Measurements from ENCODE around the gene TIAL1.
A peak's percentile ranks its signal among the peaks of the same experiment; 100 is the strongest.
"Not testable (repeated sequence)": the region's sequence is repeated elsewhere in the genome, so short reads cannot be mapped to it uniquely, and the experiment has no call there.

Gene TIAL1, protein sequence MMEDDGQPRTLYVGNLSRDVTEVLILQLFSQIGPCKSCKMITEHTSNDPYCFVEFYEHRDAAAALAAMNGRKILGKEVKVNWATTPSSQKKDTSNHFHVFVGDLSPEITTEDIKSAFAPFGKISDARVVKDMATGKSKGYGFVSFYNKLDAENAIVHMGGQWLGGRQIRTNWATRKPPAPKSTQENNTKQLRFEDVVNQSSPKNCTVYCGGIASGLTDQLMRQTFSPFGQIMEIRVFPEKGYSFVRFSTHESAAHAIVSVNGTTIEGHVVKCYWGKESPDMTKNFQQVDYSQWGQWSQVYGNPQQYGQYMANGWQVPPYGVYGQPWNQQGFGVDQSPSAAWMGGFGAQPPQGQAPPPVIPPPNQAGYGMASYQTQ

DNA sequence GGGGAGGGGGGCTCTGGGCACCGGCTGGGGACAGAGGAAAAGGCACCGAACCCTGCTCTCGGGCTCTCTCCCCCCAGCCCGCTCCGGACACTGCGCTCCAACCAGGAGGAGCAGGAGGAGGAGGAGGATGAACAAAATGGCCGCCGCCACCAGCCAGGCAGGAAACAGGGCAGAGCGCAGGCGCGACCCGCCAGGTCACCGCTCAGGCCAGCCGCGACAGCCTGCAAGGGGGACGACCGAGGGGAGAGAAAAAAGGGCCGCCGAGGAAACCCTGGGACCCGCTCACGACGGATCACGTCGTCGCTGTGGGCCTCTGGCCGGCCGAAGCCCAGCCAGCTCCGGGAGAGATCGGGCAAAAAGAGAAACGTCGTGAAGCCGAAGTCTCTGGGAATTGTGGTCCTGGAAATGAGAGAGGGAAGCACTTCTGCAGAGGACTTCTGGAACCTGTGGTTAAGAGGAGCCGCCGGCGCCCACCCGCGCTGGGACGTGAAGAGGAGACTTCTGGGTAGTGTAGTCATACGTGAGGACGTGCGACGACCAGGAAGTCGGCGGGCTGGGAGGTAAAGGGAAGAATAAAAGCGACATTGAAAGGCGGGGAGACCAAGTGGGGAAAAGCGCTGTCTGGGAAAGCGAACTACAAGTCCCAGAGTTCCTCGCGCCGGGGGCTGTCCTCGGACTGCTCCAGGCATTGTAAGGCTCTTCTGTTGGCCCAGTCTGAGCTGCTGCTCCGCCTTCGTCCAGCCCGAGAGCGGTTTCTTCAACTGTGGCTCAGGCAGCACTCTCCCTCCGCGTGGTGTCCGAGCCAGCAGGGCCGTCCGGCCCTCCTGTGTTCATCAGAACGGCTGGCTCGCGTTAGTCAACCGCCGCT is at the start of gene TIAL1:
TIAL1 (minus strand) TSS at position 428 of the 868 bp plus-strand sequence. CDS start 499 bp downstream, outside the sequence.
- DNase-seq (ENCODE audit: low read depth), result peak; percentile 100

DNA sequence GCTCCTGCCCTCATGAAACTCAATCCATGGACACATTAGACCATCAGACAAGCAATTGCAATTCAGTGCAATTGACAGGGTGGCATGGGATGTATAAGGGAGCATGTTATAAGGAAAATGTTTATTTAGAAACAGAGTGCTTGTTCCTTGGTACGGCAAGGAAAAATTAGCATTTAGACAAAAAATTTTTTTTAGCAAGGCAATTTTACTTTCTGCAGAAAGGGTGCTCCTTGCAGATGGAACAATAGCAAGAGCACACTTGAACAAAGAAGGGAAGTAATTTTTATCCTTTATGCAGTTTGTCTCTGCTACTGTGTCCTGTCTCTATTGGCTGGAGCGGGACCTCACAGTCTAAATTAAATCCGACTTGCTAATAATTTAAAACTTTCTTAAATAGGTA is 48.2 kb upstream of the TIAL1 start:
- no peak for DNase-seq (ENCODE audit: low read depth)

DNA sequence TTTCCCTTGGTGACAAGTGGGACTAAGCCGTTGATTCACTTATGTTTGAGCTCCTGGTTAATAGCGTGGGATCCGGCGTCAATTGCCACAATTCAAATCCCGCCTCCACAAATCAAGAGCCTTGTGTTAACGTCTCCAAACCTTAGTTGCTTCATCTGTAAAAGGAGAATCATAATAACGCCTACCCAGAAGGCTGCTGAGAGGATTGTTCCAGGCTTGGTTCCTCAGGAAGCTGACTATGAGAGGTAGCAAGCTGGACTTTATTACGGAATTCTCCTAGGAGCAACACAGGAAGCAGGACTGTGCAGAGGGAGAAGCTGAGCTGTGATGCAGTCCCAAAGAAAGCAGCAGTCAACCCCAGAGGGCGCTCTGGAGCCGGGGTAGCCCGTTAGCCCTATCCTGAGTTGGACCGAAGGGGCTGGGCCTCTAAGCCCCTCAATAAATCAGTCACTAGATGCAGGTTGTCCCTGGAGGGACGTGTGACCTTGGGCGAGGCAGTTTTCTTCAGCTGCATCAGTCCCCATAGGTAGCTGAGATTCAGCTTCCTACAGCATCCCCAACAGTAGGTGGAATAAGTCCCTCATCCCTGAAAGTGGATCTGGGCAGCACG is 47.5 kb upstream of the TIAL1 start:
- DNase-seq (ENCODE audit: low read depth), result no peak

DNA sequence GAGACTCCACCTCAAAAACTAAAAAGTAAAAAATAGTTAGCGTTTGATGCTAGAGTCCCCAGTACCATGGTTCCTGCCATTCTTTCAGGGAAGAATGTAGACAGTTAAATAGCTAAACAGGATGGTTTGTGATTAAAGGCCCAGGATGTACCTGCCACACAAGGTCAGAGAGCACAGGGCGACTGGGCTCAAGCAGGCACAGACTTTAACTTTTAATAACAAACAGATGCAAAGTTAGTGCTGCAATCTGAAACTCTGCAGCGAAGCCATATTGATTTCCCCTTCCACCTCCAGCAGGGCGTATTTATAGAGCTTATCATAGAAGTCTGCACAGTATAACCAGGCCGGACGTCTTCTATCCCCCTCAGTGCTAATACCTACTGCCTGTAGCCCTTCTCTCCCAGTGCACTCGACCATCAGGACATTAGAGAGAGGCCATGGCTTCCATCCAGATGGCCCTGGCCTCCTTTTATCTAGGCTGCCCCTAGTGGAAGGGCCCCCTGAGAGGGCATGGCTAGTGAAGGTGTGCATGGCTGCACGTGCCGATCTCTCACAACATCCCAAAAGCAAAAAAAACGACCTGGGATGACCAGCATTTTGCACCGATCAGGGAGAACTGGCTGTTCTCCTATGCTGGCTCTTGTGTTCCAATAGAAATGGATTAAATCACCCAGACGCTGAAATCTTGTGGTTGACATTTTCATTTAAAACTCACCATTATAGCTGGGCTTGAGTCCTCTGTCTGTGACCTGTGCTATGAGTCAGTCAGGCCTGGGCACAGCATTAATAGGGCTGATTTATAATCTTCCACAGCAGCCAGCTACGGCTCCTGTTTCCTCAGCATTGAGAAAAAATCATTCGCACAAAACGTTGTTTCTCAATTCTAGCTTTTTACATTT is 46.8 kb upstream of the TIAL1 start:
- DNase-seq (ENCODE audit: low read depth), result peak; percentile 35

DNA sequence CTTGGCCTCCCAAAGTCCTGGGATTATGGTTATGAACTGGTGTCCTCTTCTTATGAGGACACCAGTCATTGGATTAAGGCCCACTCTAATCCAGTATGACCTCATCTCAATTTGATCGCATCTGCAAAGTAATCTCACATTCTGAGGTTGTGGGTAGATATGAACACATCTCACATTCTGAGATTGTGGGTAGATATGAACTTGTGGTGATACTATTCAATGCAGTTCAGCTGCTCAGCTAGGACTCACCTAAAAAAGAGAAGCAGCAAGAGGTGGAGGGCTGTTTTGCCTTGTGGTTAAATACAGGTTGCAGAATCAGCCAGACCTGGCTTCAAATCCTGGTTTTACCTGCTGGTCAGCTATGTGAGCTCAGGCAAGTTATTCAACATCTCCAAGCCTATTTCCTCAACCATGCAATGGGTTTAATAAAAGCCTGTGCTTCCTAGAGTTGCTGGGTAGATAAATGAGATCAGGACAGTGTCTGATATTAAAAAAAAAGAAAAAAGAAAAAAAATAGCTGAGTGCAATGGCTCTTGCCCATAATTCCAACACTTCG is 45.9 kb upstream of the TIAL1 start:
- DNase-seq (ENCODE audit: low read depth), result no peak

DNA sequence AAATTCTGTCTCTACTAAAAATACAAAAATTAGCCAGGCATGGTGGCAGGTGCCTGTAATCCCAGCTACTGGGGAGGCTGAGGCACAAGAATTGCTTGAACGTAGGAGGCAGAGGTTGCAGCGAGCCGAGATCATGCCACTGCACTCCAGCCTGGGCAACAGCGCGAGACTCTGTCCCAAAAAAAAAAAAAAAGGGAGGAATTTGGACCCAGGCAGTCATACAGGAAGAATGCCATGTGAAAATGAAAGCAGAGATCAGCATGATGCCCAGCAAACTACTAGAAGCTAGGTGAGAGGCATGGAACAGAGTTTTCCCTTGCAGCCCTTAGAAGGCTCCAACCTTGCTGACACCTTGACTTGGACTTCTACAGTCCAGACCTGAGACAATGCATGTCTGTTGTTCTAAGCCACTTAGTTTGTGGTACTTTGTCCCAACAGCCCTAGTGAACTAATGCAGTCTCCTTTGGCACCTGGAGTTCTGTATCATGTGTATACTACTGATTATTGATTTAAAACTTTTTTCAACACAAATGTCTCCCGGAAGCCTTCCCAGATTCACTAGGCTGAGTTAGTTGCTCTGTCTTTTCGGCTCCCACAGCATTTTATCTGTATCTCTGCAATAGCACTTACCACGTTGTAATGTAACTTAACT is 44.2 kb upstream of the TIAL1 start:
- no peak for DNase-seq (ENCODE audit: low read depth)

DNA sequence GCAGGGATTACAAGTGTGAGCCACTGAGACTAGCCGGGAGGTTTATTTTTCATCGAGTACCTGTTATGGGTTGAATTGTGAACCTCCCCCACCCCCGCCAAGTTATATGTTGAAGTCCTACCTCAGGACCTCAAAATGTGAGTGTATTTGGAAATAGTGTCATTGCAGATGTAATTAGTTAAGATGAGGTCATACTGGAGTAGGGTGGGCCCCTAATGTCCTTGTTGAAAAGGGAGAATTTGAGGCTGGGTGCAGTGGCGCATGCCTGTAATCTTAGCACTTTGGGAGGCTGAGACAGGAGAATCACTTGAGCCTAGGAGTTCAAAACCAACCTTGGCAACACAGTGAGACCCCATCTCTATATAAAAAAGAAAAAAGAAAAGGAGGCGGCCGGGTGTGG is 43.6 kb upstream of the TIAL1 start:
- DNase-seq (ENCODE audit: low read depth), result no peak

DNA sequence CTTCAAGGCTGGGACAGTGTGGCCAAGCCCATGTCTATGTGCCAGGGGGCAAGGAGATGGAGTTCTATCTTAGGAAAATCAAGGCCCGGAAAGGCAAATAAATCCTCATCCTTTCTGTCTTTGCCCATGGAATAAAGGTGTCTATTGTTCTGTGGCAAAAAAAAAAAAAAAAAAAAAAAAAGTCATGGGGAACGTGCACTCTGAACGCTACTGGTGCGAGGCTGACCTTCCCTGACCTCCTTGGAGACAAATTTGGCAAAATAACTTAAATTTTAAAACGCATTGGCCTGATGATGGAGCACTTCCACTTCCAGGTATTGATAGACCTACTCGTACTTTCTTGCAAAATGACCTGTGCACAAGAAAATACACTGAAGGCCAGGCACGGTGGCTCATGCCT is 42.2 kb upstream of the TIAL1 start:
- DNase-seq (ENCODE audit: low read depth), result no peak

DNA sequence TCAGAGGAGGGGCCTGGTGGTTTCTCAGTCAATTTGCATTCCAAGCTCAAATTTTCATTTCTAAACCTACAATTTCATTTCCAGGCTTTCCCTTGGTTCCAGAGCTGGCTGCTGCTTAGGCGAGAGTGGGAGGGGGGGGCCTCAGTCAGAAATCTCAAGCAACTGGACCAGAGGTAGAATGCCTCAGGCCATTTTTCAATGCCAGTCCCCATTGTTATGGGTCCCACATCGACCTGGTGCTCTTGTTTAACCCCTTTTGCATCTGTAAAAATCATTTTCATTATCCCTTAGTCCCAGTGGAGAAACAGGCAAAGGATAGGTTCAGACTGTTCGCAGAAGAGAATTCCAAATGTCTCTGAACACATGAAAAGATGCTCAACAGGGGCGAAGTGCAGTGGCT is 40.9 kb upstream of the TIAL1 start:
- no peak for DNase-seq (ENCODE audit: low read depth)

DNA sequence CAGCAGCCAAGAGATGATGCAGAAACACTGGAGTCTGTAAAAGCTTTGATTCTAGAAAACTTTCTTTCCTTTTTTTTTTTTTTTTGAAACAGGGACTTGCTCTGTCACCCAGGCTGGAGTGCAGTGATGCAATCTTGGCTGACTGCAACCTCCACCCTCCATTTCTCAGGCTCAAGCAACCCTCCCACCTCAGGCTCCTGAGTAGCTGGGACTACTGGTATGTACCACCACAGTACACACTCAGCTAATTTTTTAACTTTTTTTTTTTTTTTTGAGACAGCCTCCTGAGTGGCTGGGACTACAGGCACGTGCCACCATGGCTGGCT is 37.4 kb upstream of the TIAL1 start:
- peak; percentile 58 for DNase-seq (ENCODE audit: low read depth)

DNA sequence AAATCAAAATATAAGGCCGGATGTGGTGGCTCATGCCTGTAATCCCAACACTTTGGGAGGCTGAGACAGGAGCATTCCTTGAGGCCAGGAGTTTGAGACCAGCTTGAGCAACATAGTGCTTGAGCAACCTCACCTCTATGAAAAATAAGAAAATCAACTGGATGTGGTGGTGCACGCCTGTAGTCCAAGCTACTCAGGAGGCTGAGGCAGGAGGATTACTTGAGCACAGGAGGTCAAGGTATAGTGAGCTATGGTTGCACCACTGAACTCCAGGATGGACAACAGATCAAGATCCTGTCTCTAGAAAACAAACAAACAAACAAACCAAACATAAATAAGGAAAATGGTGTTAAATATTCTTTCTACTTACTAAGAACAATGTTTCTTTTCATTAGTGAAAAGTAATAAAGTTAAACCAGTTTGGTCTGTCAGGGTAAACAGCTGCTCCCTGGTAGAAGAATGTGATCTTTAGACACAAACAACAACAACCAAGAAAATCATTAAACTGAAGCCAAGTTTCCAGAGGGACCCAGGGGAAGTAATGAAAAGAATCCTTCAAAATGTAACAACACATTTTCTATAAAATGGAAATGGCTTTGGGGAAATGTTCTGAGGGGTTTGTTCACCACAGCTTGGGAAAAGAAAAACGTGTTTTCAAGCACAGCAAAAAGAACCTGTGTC is 36.9 kb upstream of the TIAL1 start:
- DNase-seq (ENCODE audit: low read depth), result no peak

DNA sequence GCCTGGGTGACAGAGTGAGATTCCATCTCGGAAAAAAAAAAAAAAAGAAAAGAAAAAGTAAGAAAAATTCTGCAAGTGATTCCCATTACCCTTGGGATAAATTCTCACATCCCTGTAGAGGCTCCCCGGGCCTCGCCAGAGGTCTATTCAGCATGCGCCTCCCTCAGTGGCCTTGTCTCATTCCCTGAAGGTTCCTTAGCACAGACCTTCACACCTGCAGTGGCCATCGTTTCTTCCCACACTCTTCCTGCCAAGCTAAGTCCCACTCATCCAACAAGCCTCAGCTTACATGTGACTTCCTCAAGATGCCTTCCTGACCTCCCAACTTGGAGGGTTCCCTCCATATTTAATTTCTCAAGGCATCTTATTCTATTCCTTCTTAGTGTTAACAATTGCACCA is 33.5 kb upstream of the TIAL1 start:
- DNase-seq (ENCODE audit: low read depth), result no peak

DNA sequence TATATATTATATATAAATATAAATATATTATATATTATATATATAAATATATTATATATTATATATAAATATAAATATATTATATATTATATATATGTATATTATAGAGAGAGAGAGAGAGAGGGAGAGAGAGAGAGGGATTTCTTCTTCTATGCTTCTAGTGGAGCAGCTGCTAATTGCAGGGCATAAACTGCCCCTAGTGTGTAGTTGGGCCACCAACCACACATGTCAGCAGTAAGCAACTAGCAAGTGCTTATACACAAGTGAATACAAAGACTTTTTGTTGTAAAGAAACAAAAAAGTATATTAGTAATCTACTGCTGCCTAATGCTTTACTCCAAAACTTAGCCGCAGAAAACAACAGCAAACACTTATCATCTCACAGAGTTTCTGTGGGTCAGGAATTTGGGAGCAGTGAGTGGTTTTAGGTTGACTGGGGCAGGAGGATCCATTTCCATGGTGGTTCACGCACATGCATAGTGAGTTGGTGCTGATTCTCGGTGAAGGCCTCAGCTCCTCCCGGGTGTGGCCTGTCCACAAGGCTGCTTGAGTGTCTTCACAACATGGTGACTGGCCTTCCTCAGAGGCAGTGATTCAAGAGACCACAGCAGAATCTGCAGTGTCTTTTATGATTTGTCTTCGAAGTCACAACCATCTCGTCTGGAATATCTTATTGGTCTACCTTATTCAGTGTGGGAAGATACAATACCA is 29.0 kb upstream of the TIAL1 start:
- DNase-seq (ENCODE audit: low read depth), result no peak

DNA sequence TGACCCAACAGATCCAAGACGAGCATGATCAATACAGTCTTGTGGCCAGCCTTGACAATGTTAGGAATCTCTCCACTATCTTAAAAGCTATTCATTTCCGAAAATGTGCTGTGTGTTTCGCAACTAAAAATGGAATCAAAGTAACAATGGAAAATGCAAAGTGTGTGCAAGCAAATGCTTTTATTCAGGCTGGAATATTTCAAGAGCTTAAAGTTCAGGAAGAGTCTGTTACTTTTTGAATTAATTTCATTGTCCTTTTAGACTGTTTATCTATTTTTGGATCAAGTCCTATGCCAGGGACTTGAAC is 24.3 kb upstream of the TIAL1 start:
- no peak for DNase-seq (ENCODE audit: low read depth)

DNA sequence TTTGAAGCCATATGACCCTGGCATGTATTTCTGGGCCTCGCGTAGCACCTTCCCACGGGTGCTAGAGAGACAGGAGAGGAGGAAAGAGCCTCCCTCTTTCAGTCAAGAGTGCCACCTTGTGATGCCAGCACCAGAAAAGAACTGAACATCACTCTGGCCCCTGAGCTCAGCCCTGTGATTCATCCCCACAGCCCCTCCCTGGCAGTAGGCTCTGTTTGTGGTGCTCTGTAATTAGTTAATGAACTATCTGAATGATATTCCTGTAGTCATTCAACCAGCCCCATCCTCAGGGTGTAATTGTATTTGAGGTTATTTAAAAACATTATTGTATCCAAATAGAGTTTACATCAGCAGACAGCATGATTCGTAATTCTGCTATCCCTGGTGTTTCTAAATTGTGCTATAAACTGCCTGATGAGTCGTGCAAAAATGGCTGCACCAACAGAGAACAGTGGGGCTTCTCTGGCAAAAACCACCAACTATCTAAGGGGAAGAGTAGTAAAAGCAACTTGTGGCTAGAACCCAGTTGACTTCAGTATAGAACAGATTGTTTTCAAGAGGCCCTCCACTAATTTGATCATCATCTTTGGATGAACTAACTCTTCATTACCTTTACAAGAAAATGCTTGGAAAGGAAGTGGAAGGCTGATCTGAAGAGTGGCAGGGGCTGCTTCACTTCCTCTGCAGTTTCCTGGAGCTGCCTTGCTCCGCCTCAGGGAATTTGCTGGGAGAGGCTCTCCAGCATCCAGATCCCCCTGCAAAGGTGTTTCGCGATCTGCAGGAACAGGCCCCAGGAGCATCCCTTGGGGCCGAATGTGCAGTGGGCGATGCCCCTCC is 23.7 kb upstream of the TIAL1 start:
- peak; percentile 72 for DNase-seq (ENCODE audit: low read depth)

DNA sequence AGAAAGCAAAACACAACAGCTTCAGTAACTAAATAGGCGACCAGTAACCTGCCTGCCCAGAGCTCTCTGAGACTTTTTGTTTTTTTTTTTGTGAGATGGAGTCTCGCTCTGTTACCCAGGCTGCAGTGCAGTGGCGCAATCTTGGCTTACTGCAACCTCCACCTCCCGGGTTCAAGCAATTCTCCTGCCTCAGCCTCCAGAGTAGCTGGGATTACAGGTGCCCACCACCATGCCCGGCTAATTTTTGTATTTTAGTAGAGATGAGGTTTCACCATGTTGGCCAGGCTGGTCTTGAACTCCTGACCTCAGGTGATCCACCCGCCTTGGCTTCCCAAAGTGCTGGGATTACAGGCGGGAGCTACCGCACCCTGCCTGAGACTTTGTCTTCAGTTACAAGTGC is 23.0 kb upstream of the TIAL1 start:
- not testable (repeated sequence) for DNase-seq (ENCODE audit: low read depth)

DNA sequence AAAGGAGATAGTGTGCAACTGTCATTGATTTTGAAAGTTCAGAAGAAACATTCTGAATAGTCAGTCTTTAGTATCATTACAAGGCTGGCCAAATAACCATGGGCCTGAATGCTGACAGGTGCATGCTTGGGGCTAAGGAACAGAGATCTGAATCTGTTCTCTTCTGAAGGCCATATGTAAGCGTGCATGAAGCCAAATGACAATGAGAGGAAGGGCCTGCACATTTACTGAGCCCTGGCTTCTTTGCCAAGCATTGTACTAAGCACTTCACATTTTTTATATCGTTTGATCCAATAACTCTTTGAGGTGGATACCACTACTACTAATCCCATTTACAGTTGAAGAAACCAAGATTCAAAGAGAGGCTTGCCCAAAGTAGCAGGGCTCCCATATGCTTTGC is 22.5 kb upstream of the TIAL1 start:
- no peak for DNase-seq (ENCODE audit: low read depth)

DNA sequence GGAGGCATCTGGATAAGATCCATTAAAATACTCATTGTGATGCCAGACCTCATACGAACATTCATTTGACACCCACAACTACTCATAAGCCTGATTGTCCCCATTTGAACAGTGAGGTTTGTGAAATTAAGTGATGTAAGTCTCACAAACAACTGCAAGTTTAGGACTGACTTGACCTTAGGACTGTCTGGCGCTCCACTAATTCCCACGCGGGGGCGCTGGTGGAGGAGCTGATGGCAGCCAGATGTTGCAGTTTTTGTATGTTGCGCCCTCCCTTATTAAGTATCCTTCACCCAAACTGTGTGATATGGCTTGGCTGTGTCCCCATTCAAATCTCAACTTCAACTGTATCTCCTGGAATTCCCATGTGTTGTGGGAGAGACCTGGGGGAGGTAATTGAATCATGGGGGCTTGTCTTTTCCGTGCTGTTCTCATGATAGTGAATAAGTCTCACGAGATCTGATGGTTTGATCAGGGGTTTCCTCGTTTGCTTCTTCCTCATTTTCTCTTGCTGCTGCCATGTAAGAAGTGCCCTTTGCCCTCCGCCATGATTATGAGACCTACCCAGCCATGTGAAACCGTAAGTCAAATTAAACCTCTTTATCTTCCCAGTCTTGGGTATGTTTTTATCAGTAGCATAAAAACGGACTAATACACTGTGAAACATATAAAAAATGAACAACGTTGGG is 20.3 kb upstream of the TIAL1 start:
- peak; percentile 46 for DNase-seq (ENCODE audit: low read depth)

DNA sequence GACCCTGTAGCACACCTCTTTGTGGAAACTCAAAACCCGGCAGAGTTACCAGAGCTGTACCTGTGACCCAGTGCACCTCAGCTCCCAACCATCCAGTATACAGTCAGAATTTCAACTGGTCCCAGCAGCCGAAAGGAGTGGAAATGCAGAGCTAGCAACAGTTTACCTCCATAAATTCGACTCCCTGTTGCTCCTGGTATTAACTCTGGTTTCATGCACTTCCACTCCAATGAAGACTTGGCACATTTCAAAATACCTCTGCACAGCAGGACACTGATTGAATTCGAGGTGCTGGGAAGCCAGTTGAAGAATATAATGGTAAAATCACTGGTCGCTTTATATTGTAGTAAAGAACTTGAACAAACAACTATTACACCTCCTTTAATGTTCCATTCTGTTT is 17.9 kb upstream of the TIAL1 start:
- DNase-seq (ENCODE audit: low read depth), result no peak
